Stomach (tissue), 9 donors: Measurements from ENCODE around the gene TMPRSS11B. TPM values are rescaled to one million over a fixed set of nuclear protein-coding genes. Genes with fewer than 3 reads are reported as not detected.

ENCODE experiments used
- DNase-seq, 2 donors: peaks; one replicate each; pipeline versions ENCODE4 v3.0.0 to v3.0.0-alpha.2; 2013 to 2019
- H3K27ac ChIP-seq, 5 donors: fragments of 200-600 bp in 4 of 5; sonication (generic) in 4 of 5; one replicate each; pipeline ENCODE4 v1.5.1; 2013 to 2019; ENCODE audit warnings: mild to moderate bottlenecking in 1 of 5, moderate library complexity in 1 of 5
- H3K27me3 ChIP-seq, 3 donors: fragments of 200-600 bp; sonication (generic); one replicate each; pipeline ENCODE4 v1.5.1; 2017 to 2019; ENCODE audit warnings: mixed run types in 1 of 3
- H3K36me3 ChIP-seq, 4 donors: fragments of 200-600 bp; sonication (generic); 1 replicate in 3 of 4; 2 replicates in 1 of 4; pipeline ENCODE4 v1.5.1; 2016 to 2019
- H3K4me1 ChIP-seq, 4 donors: fragments of 200-600 bp; sonication (generic); one replicate each; pipeline ENCODE4 v1.5.1; 2016 to 2019
- H3K4me3 ChIP-seq, 4 donors: fragments of 200-600 bp; sonication (generic) in 3 of 4; one replicate each; pipeline ENCODE4 v1.5.1; 2016 to 2019; ENCODE audit warnings: mild to moderate bottlenecking in 1 of 4
- H3K9me3 ChIP-seq, 4 donors: fragments of 200-600 bp; sonication (generic); one replicate each; pipeline ENCODE4 v1.5.1; 2016 to 2019
- CTCF ChIP-seq, 7 experiments: fragments of 450-650 bp in 4 of 7; fragments of 200-600 bp in 3 of 7; sonication (generic) in 3 of 7; IDR thresholded peaks; one replicate each; pipeline ENCODE4 v1.5.1; 2016 to 2019; ENCODE audit warnings: antibody characterized with exemption in 7 of 7, control low read depth in 2 of 7, mild to moderate bottlenecking in 1 of 7
- EP300 ChIP-seq: sonication (generic); formaldehyde crosslinking; IDR thresholded peaks from one replicate; pipeline ENCODE4 v1.6.1; 2017; ENCODE audit warnings: antibody characterized with exemption
- POLR2A ChIP-seq, 4 donors: fragments of 450-650 bp; IDR thresholded peaks; one replicate each; pipeline ENCODE4 v1.6.1; 2016; ENCODE audit warnings: antibody characterized with exemption in 4 of 4, control low read depth in 2 of 4, mild to moderate bottlenecking in 1 of 4, moderate library complexity in 1 of 4
- POLR2AphosphoS5 ChIP-seq, 3 donors: sonication (generic); formaldehyde crosslinking; IDR thresholded peaks; one replicate each; pipeline ENCODE4 v1.6.1; 2016; ENCODE audit warnings: antibody characterized with exemption in 3 of 3
- WGBS, 5 donors: extraction: QIAGEN DNeasy Blood & Tissue Kit in 3 of 5; methylation state at CpG; one replicate each; pipeline versions ENCODE4 v1.1.5 to v1.1.7; 2013 to 2018; 5-methylcytosine and 5-hydroxymethylcytosine counted together
- intact Hi-C: fragments of 100-400 bp; cut with DNase I; formaldehyde crosslinking; loops from one replicate; pipeline ENCODE4 v1.15.1; 2023; ENCODE audit warnings: low total_unique reads
- polyA plus RNA-seq, 3 donors: library from polyadenylated mRNA; stranded (reverse); fragments of 200-250 nt; gene quantifications; one replicate each; pipeline ENCODE4 v1.2.3, GENCODE V29; 2013
- total RNA-seq, 5 donors: library from RNA; depleted of rRNA; stranded (reverse); fragments of >200 nt; gene quantifications; one replicate each; pipeline versions ENCODE4 v1.1.0 to v1.2.3, GENCODE V29; 2014 to 2016
- donor health status: healthy with polysubstance abuse.
- donor health status: Bipolar disorder and iron deficiency.
- donor health status: healthy.

Gene TMPRSS11B
- total and polyA plus RNA-seq, 8 donors, result 1.5 to 80.3 TPM; not detected in 6

DNA sequence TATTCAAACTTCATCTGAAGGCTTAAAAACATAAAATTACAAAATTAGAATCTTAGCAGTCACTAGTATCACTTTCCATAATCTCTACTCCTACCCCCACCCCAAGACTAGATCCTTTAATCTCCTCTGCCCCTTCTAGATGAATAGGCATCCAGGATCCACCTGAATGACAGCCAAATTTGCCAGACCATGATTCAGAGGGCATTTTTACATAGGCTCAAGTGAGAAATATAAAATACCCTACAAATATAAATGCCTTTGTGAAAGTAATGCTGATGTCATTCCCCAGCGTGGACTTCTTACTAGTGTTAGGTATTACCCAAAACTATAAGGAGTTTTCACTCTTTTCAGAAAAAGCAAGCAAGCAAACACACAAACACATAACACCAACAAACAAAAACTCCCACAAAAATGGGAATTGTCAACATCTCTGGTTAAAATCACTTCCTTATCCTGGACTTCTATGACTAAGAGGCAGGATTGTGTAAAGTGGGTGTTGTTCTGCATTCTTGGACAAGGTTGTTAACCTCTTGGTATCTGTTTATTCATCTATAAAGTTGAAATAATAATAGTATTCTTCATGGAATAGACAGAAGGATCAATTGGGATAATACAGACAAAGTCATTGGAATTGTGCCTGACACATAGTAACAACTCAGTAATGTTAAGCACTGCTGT, 64.5 kb downstream of the TMPRSS11B start:
- 55 to 90% (median 71%) methylated on average over 1 of the region's 1 CpG for WGBS, 5 donors
- DNase-seq, result no peak
- Histone ChIP-seq H3K27me3 (no peaks in the 10 kb centered on the region), H3K4me1 (no peaks in the 10 kb centered on the region), H3K27ac (no peak overlapping the region), H3K9me3 (no peaks in the 10 kb centered on the region), H3K36me3 (no peaks in the 10 kb centered on the region), H3K4me3 (no peak overlapping the region)
- intact Hi-C loops, result no loop called here
- TF ChIP-seq CTCF (IDR thresholded peaks at IDR 0.05) (no peak), EP300 (no peak), POLR2A (IDR thresholded peaks at IDR 0.05) (no peak), POLR2AphosphoS5 (IDR thresholded peaks at IDR 0.05) (no peak)

- Histone ChIP-seq H3K36me3 (no peaks in the 10 kb centered on the region), H3K27ac (no peak overlapping the region), H3K4me3 (no peak overlapping the region), H3K9me3 (no peaks in the 10 kb centered on the region), H3K4me1 (no peaks in the 10 kb centered on the region), H3K27me3 (no peaks in the 10 kb centered on the region)
- intact Hi-C loops, result no loop called here
- 29 to 44% (median 40%) methylated on average over 2 of the region's 2 CpGs for WGBS, 5 donors
- no peak for TF ChIP-seq CTCF (IDR thresholded peaks at IDR 0.05)
- TF ChIP-seq POLR2A (IDR thresholded peaks at IDR 0.05), result no peak
- TF ChIP-seq EP300, result no peak
- TF ChIP-seq POLR2AphosphoS5 (IDR thresholded peaks at IDR 0.05), result no peak
- DNase-seq, result no peak
Measured at GRCh38 chr4:68176904-68177303, 68.6 kb downstream of the TMPRSS11B start.

Other genes with a start within 250 kb of the TMPRSS11B start
- gene TMPRSS11F, start 115.8 kb downstream of the TMPRSS11B start, total RNA-seq, result not detected
- 1 to 10 TPM in 1 of 3 donors, not detected in 2; 1.4 TPM for gene TMPRSS11F, start 115.8 kb downstream of the TMPRSS11B start, polyA plus RNA-seq
- 100 to 1,000 TPM in 1 of 5 donors, 10 to 100 TPM in 4; 37.2 to 113 (median 89.3) TPM for gene YTHDC1, start 104.4 kb upstream of the TMPRSS11B start, total RNA-seq
- 10 to 100 TPM; 22.9 to 33.2 (median 29.5) TPM for gene YTHDC1, start 104.4 kb upstream of the TMPRSS11B start, polyA plus RNA-seq
- gene TMPRSS11E, start 201.8 kb upstream of the TMPRSS11B start, total RNA-seq, result under 1 TPM in 1 of 5 donors, not detected in 4; 0.37 TPM
- gene TMPRSS11E, start 201.8 kb upstream of the TMPRSS11B start, polyA plus RNA-seq, result 10 to 100 TPM in 1 of 3 donors, under 1 TPM in 1, not detected in 1; 0.31 to 49.9 TPM